Osteoblast (primary cell): Measurements from ENCODE around the gene NARS2. TPM values are rescaled to one million over a fixed set of nuclear protein-coding genes. Genes with fewer than 3 reads are reported as not detected.
A peak's percentile ranks its signal among the peaks of the same experiment; 100 is the strongest.

Source experiments
- DNase-seq: peaks from one replicate; pipeline ENCODE4 v3.0.0; 2011; ENCODE audit warnings: low spot score, mixed read lengths; ENCODE audit not compliant: insufficient read length; ENCODE audit errors: missing footprints
- H2AFZ ChIP-seq: 2 replicates; pipeline ENCODE4 v1.6.0; 2011; ENCODE audit warnings: mild to moderate bottlenecking, low read length
- H3K27ac ChIP-seq: 2 replicates; pipeline ENCODE4 v1.5.1; 2011; ENCODE audit warnings: mild to moderate bottlenecking, low read depth, low read length, moderate library complexity
- H3K27me3 ChIP-seq: 2 replicates; pipeline ENCODE4 v1.6.0; 2012; ENCODE audit warnings: mild to moderate bottlenecking, control low read depth, inconsistent platforms, low read length, moderate library complexity; ENCODE audit not compliant: insufficient read depth
- H3K36me3 ChIP-seq: 2 replicates; pipeline ENCODE4 v1.5.1; 2011; ENCODE audit warnings: mild to moderate bottlenecking, low read length, control low read depth, moderate library complexity; ENCODE audit not compliant: insufficient read depth
- H3K4me1 ChIP-seq: 2 replicates; pipeline ENCODE4 v1.5.1; 2011; ENCODE audit warnings: mild to moderate bottlenecking, low read length, control low read depth, moderate library complexity; ENCODE audit not compliant: insufficient read depth
- H3K4me2 ChIP-seq: 2 replicates; pipeline ENCODE4 v1.6.0; 2011; ENCODE audit warnings: mild to moderate bottlenecking, low read length; ENCODE audit not compliant: insufficient read depth
- H3K4me3 ChIP-seq: fragments of 200-600 bp; sonication (generic); 3 replicates; pipeline ENCODE4 v1.5.1; 2012; ENCODE audit warnings: mild to moderate bottlenecking, low read length, inconsistent platforms; ENCODE audit not compliant: insufficient read depth
- H3K79me2 ChIP-seq: 2 replicates; pipeline ENCODE4 v1.6.0; 2012; ENCODE audit warnings: mild to moderate bottlenecking, low read length, control low read depth, inconsistent platforms; ENCODE audit not compliant: insufficient read depth
- H3K9me3 ChIP-seq: 2 replicates; pipeline ENCODE4 v1.5.1; 2011; ENCODE audit warnings: low read depth, low read length, control low read depth
- H4K20me1 ChIP-seq: 2 replicates; pipeline ENCODE4 v1.6.0; 2012; ENCODE audit warnings: mild to moderate bottlenecking, low read length, control low read depth; ENCODE audit not compliant: insufficient read depth
- total RNA-seq: library from RNA; depleted of rRNA; stranded (reverse); fragments of >200 nt; gene quantifications from 2 replicates; pipeline ENCODE4 v1.2.3, GENCODE V29; 2012
- TF ChIP-seq, protein P1 (sequence below): IDR thresholded peaks from 2 replicates; pipeline ENCODE4 v1.5.1; 2011; ENCODE audit warnings: mild to moderate bottlenecking, low read depth, low read length, moderate library complexity; ENCODE audit errors: extremely low read depth

NARS2 gene
- total RNA-seq, 1 donor = 19.5 TPM

DNA sequence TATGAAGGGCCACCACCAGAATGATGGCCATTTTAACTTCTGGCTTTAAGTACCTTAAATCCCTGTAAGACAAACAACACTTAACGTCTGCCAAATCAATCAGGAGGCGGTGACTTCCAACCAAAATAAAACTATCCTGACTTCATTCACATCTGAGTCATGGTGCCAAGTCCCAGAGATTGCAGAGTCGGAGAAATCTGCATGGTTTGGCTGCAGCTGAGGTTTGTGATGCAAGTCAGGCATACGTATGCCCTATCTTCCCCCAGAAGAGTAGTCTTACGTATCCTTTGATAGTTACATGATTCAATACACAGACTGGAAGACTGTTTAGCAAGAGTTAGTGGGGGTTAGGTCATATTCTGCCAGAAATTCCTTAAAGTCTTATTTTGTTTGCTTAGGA, 155.3 kb downstream of the NARS2 start:
- H3K4me3 ChIP-seq = peak overlapping the region; percentile 50

DNA sequence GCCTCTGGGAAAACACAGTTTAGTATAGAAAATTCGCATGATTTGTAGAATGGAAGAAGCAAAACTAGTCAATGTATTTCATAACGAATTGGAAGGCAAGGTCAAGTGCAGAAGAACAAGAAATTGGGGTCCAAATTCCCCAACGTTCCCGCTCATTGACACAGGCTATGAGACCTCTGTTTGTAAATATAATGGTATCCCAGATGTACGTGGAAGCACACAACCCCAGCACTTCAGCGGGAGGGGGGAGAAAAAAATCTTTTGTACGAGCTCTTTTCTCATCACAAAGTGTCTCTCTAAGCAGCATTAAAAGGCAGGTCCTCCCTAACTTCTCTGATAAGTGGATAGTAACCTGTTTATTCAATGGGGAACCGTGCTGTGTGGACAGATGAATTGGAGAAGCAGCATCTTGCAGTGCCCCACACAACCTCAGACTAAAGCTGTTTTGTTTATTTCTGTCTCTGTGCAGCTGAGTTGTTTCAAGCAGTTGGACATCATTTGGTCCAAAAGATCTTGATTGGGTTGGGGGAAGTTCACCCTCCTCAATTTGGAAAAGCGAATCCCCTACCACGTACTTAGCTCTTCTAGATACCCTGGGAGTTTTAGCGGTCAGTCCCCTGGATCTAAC, 156.0 kb downstream of the NARS2 start:
- Histone ChIP-seq H2AFZ (peak overlapping the region; percentile 82), H3K4me3 (peak overlapping the region; percentile 77), H3K27ac (peak overlapping the region; percentile 79), H3K4me1 (peaks cover 37% of the 10 kb centered on the region), H4K20me1 (no peaks in the 10 kb centered on the region), H3K27me3 (no peaks in the 10 kb centered on the region), H3K9me3 (no peaks in the 10 kb centered on the region), H3K79me2 (peaks cover 4% of the 10 kb centered on the region), H3K36me3 (no peaks in the 10 kb centered on the region), H3K4me2 (peak overlapping the region; percentile 87)
- DNase-seq = no peak
- TF ChIP-seq, protein P1, sequence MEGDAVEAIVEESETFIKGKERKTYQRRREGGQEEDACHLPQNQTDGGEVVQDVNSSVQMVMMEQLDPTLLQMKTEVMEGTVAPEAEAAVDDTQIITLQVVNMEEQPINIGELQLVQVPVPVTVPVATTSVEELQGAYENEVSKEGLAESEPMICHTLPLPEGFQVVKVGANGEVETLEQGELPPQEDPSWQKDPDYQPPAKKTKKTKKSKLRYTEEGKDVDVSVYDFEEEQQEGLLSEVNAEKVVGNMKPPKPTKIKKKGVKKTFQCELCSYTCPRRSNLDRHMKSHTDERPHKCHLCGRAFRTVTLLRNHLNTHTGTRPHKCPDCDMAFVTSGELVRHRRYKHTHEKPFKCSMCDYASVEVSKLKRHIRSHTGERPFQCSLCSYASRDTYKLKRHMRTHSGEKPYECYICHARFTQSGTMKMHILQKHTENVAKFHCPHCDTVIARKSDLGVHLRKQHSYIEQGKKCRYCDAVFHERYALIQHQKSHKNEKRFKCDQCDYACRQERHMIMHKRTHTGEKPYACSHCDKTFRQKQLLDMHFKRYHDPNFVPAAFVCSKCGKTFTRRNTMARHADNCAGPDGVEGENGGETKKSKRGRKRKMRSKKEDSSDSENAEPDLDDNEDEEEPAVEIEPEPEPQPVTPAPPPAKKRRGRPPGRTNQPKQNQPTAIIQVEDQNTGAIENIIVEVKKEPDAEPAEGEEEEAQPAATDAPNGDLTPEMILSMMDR = no peak

More for the DNA sequence above, 155.3 kb downstream of the NARS2 start:
- H4K20me1 ChIP-seq = no peaks in the 10 kb centered on the region
- H3K27ac ChIP-seq = peak overlapping the region; percentile 79
- no peaks in the 10 kb centered on the region for H3K36me3 ChIP-seq
- DNase-seq = peak; percentile 94
- H3K79me2 ChIP-seq = peaks cover 4% of the 10 kb centered on the region
- H3K4me1 ChIP-seq = peaks cover 39% of the 10 kb centered on the region
- TF ChIP-seq, protein P1 = no peak
- H3K4me2 ChIP-seq = peak overlapping the region; percentile 87
- H3K9me3 ChIP-seq = no peaks in the 10 kb centered on the region
- H2AFZ ChIP-seq = peak overlapping the region; percentile 16
- no peaks in the 10 kb centered on the region for H3K27me3 ChIP-seq

DNA sequence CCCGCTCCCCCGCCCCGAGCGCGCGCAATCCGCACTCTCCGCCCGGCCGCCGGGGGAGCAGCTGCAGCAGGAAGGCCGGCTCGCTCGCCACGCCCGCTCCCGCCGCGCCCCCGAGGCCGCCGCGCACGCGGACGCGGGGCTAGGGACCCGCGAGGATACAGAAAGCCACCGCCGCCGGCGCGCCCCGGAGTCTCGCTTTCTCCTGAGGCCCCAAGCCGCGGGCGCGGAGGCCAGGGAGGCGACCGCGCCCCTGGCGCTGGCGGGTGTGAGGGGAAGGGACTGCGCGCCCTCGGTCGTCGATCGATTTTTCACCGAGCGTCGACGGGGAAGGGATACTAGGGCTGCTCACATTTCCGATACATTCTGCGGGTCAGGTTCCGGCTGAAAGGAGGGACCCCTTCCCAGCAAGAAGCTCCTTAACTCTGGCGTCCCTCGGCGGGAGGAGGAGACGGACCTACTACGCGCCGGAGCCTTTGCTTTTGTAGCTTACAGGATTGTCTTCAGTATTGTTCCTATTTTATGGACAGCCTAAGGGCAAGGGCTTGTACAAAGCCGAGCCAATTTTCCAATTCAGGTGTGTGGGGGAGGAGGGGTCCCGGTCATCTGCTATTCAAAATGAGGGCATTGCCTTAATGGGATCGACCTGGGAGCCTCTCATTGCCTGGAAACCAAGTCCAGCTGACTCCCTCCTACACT, 156.6 kb downstream of the NARS2 start:
- peak overlapping the region; percentile 82 for H2AFZ ChIP-seq
- peak overlapping the region; percentile 87 for H3K4me2 ChIP-seq
- no peaks in the 10 kb centered on the region for H3K9me3 ChIP-seq
- H3K4me1 ChIP-seq = peaks cover 37% of the 10 kb centered on the region
- H3K36me3 ChIP-seq = no peaks in the 10 kb centered on the region
- H4K20me1 ChIP-seq = no peaks in the 10 kb centered on the region
- H3K27me3 ChIP-seq = no peaks in the 10 kb centered on the region
- H3K79me2 ChIP-seq = peaks cover 8% of the 10 kb centered on the region
- peak overlapping the region; percentile 79 for H3K27ac ChIP-seq
- peak; percentile 97 for DNase-seq
- TF ChIP-seq, protein P1 = no peak
- H3K4me3 ChIP-seq = peak overlapping the region; percentile 77

DNA sequence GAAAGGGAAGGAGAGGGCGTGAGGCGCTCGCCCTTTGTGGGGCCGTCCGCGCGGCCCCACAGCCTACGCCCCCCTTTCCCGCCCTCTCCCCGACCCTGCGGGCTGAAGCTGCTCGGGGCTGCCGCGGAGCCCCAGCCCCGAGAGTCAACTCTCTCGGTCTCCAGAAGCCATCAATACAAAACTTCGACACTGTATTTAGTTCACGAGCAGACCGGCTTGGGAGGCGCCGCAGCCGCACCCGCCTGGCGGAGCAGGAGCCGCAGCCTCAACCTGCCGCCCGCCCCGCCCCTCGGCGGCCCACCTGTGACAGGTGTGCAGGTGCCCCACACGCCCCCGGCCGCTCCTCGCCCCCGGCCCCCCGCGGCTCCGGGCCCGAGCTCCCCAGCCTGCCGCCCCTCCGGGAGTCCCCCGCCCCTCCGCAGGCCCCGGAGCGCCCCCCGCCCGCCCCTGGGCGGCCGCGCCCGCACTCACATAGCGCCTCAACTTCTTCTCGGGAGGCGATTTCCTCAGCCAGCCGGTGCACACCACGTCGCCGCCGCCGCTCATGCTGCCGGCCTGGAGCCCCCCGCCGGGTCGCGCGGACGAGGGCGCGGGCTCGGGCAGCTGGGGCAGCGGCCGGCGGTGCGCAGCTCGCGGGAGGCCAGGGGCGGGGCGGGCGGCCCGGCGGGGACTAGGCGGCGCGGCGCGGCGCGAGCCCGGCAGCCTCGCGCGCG, 157.3 kb downstream of the NARS2 start, which contains the start of gene GAB2:
Gene GAB2, minus strand, starts transcription at position 646 of the 713 bp plus-strand sequence. Its CDS starts 100 bp downstream, at position 546.
- H2AFZ ChIP-seq = peak within 1 kb of the TSS; percentile 82
- H3K27me3 ChIP-seq = no peaks in the 10 kb centered on the region
- no peaks in the 10 kb centered on the region for H3K36me3 ChIP-seq
- no peak for DNase-seq
- peak within 1 kb of the TSS; percentile 90 for H3K4me2 ChIP-seq
- peaks cover 13% of the 10 kb centered on the region for H3K79me2 ChIP-seq
- H3K4me3 ChIP-seq = peak within 1 kb of the TSS; percentile 79
- no peaks in the 10 kb centered on the region for H4K20me1 ChIP-seq
- TF ChIP-seq, protein P1 = no peak
- H3K4me1 ChIP-seq = peaks cover 37% of the 10 kb centered on the region
- H3K9me3 ChIP-seq = no peaks in the 10 kb centered on the region
- peak within 1 kb of the TSS; percentile 93 for H3K27ac ChIP-seq
